Measurements from ENCODE around the gene FABP1.
A peak's percentile ranks its signal among the peaks of the same experiment; 100 is the strongest.

FABP1 gene

DNA sequence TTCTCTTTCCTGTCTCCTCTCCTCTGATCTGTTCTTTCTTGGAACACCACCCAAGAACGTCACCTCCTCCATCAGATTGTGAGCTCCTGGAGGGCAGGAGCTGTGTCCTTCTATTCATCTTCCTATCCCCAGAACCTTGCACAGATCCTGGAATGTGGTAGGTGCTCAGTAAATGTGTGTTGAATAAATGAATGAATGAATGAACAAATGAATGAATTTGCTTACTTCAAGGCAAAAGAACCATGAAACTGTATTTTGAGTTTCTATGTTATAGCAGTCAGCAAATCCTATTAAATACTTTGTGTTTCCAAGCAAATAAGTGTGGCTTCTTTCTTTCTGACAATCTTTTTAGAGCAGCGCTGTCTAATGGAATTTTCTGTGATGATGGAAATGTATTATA, 14.8 kb downstream of the FABP1 start:
- no peak for DNase-seq

DNA sequence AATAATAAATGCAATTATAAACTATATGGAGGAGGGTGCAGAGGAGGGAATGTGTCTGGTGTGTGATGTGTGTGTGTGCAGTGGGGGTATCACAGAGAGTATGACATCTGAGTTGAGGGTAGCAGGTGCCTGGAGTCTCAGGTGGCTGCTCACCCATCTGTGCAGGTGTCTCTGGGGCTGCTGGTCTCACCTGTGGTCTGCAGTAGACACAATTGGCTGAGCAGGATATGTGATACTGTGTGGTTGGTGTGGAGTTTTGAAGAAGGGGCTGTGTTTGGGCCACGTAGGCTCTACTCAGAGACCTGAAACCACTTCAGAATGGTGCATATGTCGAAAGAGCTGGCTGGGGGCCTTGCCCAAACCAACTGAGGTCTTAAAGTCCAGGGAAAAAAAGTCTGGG, 17.0 kb downstream of the FABP1 start:
- DNase-seq = no peak

DNA sequence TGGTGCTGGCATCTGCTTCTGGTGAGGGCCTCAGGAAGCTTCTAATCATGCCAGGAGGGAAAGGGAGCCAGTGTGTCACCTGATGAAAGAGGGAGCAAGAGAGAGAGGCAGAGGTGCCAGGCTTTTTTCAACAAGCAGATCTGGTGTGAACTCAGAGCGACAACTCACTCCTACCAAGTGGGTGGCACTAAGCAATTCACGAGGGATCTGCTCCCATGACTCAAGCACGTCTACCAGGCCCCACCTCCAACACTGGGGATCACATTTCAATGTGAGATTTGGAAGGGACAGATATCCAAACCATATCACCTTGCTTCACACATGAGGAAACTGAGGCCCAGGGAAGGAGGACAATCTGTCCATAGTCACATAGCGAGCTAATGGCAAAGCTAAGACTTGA, 19.1 kb downstream of the FABP1 start:
- no peak for DNase-seq

DNA sequence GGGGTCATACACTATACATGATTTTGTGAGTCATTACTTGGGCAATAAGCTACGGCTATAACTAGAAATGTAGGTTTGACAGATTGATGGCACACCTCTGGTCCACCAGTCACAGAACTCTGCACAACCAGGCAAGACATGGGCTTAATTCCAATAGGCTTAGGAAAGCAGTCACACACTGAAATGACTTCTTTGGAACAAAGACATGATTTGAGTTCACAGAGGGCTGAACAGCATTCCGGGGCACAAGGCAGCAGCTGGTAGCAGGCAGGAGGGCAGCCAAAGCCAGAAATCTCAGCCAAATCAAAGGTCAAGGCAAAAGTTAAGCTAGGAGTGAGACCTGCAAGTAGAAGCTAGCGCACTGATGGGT, 27.4 kb downstream of the FABP1 start:
- no peak for DNase-seq

DNA sequence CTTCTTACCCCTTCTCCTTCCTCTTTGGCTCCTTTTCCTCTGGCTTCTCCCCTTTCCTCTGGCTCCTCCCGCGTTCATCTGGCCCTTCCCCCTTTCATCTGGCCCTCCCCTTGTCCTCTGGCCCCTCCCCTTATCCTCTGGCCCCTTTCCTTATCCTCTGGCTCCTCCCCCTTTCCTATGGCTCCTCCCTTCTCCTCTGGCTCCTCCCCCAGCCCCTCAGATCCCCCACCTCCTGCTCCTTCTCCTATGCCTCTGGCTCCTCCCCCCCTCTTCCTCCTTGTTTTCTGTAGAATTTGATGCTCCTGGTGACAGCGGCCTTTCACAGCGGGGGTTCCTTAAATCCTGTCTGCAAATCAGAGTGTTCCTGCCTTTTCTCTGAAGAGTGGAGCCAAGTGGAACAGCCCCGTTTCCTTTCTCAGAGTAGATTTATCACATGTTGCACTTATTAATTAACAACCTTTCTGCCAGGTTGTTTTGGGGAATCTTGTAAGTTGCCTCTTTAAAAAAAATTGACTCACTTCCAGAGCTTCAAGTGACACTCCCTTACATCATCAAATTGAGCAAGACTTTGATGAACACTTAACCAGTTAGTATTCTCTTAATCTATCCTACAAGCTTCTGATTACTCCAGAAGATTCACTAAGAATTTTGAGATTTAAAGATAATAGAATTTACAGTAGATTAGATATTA, 27.9 kb downstream of the FABP1 start:
- peak; percentile 43 for DNase-seq

DNA sequence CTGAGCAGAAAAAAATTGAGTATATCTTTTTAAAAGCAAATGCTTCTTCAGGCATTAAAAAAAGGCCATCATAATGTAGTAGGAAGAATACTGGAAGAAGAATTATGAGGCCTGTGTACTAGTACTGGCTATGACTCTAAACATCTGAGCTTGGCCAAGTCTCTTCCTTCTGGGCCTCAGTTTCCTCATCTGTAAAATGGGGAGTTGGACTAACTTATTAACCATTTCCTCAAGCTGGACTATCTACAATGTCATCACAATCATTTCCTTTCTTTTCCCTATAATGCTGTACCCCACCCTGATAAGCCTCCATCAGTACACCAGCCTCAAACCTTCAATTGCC, 29.3 kb downstream of the FABP1 start:
- DNase-seq = no peak

DNA sequence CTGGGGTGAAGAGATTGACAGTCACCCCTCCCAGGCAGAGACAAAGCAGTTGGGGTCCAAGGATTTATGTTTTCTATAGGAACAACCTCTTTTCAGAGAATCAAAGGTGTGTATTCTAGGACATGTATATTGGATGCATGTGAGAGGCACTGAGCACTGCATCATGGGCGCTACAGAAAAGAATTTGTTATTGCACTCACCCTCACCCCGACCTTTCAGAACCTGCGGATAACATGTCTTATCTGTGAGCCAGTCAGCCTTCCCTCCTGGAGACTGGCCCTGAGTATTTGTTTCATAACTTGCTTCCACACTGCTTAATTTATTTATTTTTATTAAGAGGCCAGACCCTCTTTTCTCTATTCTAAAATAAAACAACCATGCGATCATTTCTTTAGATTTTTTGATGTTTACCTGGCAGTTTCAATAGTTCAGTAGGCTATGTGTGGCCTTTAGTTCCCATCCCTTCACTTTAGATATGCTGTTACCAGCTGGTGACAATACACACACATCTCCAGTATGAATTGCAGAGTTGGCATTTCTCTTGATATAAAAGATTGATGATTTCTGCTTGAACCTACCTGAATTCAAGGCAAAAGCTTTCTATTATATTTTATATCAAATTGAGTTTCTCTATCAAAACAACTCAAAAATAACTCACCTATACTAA, 29.8 kb downstream of the FABP1 start:
- no peak for DNase-seq

DNA sequence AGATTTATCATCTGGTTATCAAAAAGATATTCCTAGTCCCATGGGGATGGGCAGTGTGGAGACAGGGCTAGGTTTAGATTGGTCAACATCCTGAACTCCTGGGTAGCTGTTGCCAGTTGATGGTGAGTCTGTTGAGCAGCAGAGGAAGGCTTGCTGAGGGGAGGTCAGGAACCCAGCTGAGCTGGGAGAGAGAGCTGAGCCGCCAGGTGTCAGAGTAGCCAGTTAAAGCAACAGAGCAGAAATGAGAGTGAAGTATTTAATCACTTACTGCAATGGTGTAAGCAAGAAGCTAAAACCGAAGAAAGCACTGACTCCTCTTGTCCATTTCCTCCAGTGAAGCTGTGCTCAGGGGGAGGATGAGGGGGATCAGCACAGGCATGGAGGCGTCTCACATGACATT, 30.7 kb downstream of the FABP1 start:
- DNase-seq = no peak

DNA sequence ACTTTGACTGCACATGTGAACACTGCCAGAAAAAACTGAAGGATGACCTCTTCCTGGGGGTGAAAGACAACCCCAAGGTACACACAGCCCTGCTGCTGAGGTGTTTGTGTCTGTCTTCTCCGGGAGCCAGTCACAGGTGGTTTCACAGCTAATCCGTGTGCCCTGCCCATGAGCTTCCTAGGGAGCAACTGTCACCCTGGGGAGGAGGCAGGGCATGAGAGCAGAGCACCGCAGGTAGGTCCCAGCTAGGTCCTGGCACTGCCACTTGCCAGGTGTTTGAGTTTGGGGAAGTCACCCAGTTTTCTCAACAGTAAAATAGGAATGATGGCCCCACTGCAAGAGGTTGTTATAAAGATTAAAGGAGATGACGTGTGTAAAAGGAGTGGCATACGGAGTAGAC, 31.2 kb downstream of the FABP1 start:
- no peak for DNase-seq

DNA sequence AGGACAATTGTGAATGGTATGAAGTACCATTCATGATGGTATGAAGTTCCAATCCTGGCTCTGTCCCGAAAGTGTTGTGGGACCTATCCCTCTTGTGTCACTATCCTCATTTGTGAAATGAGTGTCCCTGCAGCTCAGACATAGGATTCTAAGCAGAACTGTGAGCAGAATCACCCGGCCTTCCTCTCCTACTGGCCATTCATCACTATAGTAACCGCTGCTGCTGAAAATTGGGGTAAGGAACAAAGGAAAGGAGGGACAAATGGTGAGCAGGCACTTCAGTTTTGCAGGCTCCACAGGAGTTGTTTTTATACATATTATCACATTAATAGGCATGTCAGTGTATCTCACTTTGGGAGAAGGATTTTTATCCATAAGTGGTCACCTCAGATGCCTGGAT, 32.8 kb downstream of the FABP1 start:
- no peak for DNase-seq

DNA sequence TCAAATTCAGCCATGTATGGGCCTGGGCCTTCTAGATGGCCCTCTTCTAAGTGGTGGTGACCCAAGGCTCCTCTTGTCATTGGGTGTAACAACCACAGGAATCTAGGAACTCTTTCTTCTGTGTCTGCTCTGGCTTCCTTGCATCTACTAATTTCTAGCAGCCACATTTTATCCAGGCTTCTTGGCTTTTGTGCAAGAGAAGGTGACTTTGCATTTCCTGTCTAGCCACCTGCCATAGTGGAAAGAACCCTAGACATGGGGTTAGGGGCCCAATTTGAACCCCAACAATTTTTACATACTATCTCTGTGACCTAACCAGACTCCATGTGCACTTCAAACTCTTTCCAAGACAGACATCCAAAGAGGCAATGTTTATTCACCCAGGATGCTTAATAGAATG, 35.1 kb downstream of the FABP1 start:
- DNase-seq = no peak

DNA sequence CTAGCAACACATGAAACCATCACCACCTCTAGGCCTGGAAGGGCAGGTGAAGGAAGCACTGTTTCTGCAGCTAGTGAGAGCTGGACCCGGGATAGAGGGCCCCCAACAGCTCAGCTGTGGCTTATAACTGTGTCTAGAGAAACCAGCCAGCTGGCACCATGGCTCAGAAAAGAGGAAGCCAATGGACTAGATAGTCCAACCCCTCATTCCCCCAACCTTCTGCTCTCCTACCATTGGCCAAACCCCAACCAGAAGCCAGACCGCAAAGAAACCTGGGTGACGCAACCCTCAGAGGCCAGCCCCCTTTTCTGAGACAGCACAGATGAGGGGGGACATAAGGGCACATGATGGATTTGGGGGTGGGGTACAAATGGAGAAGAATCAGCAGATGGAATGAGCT, 35.9 kb downstream of the FABP1 start:
- DNase-seq = no peak

DNA sequence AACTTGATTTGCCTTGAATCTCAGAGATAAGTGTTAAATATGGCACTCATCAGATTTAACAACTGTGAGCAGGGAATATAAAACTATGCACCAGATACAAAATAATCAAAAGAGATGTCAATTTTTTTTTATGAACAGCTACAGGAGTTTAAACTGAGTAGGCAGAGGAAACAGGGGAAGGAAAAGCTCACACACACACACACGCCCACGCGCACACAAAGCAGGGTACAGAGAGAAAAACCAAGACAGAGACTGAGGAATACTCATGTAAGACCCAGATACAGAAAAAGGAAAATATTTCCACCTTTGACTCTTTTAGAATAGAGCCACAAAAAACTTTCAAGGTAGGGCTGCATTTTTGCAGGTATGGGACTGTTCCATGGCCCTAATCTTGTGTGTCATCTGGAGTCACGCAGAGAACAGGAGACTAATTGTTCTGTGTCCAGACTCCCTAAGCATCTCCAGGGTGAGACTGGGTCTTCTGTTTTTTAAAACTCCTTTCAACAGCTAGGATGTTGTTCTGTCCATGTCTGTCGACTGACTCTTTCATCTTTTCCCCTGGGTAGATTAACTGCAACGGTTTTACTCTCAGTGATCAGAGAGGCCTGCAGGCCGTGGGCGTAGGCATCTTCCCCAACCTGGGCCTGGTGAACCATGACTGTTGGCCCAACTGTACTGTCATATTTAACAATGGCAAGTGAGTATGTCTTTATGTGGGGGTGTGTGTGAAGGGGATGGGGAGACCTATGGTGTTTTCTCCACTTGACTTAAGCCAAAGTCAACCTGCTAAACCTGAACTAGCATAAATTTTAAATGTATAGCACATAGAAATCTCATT, 37.2 kb downstream of the FABP1 start:
- DNase-seq = peak; percentile 10

DNA sequence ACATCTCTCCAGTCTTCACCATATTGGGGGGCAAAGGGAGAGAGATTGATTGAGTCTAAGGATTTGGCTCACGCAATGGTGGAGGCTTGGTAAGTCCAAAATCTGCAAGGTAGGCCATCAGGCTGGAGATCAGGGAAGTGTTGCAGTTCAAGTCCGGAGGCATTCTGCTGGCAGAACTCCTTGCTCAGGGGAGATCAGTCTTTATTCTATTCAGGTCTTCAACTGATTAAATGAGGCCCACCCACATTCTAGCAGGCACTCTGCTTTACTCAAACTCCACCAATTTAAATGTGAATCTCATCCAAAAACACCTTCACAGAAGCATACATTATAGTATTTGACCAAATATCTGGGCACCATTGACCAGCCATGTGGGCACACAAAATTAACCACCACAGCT, 38.9 kb downstream of the FABP1 start:
- DNase-seq = no peak

DNA sequence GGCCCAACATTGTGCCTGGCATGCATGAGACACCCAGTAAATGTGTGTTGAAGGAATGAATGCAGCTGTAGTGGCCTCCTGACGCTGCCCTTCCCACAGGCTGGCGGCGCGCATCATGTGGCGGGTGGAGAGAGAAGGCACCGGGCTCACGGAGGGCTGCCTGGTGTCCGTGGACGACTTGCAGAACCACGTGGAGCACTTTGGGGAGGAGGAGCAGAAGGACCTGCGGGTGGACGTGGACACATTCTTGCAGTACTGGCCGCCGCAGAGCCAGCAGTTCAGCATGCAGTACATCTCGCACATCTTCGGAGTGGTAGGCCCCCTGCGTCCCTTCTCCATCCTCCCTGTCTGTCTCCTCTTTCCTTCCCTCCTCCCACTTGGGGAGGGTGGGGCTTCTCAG, 40.1 kb downstream of the FABP1 start:
- DNase-seq = no peak

DNA sequence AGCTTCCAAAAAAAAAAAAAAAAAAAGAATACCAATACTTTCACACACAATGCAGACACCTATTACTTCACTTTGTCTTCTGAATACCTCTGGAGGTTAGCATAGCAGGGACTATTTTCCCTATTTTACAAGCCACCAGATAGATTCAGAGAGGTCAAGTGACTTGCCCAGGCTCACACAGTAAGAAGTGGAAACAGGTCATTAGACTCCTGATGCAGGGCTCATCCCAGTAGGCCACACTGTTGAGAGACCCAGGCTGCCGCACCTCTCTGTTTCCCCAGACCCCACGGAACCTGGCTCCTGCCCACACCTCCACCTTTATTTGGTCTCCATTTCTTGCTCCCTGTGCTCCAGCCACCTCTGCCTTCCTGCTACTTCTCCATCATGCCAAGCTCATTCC, 40.8 kb downstream of the FABP1 start:
- no peak for DNase-seq

DNA sequence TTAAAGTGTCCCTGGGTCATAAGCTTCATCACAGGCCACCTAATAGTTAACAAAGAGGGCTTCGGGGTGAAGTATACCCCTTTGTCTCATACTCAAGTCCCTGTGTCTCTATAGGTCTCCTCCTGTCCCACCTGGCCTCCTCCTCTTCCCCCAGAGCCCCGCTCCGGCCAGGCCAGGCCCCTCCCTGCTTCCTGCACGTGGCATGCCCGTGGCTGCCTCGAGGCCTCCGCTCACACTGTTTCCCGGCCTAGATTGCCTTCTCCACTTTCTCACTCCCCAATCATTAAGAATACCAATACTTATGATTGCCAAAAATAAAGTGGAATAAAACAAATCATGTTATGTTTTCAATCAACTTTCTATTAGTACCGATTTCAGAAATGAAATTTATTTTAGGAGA, 41.5 kb downstream of the FABP1 start:
- DNase-seq = no peak

DNA sequence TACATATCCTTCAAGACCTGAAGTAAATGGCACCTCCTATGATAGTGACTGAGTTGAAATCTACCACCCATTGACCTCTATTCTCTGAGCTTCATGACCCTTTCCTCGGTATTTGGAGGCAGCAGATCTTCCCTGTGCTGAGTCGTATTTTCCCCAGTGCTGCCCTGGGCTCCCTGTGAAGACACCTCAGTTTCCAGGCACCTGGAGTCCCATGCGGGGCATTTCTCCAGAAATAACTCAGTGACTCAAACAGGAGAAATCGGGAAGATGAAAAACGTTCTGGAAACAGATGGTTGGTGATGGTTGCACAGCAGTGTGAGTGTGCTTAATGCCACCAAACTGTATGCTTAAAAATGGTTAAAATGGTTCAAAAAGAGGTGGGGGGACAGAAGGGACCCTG, 42.3 kb downstream of the FABP1 start:
- DNase-seq = no peak

DNA sequence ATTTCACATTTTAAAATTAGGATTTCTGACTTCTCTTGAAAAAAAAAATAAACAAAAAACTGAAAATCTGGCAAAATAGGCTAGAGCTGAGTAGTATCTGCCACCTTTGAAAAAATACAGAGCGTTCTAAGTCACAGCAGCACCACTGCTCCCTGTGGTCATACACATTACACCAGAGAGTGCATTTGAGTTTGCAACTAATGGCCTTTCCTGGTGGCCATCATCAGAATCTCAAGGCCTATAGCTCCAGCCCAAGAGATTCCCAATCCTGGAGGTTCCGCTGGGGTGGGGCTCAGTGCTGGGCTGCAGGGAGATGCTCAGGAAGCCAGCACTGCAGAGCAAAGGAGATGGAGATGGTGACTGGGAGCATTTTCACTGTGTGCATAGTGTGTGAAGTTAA, 42.8 kb downstream of the FABP1 start:
- DNase-seq = no peak

DNA sequence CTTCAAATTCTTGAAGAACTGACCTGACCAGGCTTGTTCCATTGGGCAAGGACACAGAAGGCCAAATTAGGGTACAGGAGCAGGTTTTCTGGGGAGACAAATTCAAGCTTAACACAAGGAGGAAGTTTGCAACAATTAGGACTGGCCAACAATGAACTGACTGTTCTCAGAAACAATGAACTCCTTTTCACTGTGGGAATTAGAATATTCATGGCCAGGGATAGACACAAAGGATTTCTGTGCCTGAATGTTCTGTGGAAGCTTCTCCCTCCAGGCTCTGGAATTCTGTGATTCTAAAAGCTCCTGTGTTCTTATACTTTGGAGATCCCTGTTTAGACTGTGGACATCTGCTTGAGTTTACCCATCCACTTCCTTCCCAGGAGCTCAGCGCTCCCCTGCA, 45.1 kb downstream of the FABP1 start:
- DNase-seq = no peak

DNA sequence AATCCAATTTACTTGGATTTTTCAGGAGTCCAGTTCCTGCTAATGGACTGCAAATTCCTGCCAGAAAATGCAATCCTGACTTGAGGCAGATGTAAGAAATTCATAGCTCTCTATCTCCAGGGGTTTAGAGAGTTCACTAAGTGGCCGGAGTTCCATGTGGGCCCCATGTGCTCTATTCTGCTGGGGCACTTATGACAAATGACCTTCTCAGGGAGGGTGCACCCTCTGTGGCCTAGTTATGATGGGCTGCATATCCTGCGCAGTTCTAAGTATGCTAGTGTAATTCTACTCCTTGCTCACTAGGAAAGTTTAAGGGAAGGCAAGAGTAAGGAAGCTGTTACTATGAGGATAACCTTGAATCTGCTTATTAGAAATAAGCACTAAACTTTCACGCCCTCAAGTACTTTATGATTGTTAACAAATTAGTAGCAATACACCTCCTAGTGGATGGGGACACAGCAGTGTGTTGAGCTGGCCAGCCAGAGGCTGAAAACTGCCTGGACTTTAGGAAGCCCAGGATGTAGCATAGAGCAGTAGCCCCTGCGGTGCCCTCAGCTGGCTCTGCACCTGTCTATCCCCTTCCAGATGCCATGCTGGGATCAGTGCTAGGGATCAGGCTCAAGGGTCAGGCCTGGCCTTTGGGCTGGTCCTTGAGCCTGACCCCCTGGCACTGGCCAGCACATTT, 45.8 kb downstream of the FABP1 start:
- no peak for DNase-seq

DNA sequence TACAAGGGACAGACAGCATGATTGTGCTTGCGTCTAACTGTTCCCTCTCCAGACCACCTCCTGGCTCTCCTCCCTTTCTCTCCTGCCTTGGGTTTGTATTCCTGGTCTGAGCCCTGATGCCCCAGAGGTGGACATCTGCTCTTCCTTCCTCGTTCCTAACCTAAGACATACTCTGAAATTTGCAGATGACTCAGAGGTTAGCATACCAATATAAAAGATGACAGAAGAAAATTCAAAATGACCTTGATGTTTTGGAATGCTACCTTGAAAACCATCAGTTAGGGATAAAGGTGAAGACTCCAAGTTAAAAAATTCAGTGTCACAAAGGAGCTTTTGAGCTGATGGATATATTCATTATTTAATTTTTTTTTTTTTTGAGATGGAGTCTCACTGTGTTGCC, 47.3 kb downstream of the FABP1 start:
- DNase-seq = no peak

DNA sequence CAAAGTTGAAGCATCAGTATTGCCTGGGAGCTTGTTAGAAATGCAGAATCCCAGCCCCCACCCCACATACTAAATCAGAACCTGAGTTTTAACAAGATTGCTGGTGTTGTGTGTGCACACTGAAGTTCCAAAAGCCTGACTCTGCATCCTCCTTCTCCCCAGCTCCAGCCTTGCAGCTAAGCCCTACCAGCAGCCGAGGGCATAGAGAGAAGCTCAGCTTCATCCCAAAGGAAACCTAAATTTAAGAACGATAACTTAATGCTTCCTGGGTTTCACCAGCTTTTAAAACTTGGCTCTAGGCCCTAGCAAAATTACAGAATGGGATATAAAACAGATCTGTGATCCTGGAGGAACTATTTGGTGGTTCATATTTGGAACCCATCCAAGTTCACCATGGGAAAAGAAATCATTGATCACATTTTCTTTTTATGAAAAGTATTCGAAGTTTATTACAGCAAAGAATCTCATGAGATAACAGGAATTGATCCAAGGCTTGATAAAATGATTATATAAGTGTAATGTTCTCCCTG, 49.2 kb downstream of the FABP1 start:
- DNase-seq = no peak

DNA sequence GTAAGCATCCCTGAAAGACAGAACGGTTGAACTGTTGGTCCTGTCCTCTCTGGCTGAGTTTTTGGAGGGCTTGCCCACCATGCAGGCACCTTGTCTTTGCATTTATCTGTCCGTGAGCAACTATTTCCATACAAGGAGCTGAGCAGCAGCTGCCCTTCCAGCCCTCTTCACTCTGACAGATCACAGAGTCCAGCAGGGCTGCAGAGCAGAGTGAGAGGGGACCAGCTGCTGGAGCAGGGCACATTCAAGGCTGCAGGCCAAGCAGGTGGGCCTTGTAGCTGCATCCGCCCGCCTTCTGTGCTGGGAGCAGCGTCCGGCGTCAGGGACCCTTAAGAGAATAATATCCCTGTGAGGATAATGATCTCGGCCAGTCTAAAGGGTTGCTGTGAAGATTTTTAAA, 50.8 kb downstream of the FABP1 start:
- no peak for DNase-seq

Data from inflammatory macrophage treated with lipopolysaccharide for 4 hours (primary cell).